ENCODE measurements around the gene CAMK1D. TPM values are rescaled to one million over a fixed set of nuclear protein-coding genes. Genes with fewer than 3 reads are reported as not detected.

CAMK1D gene
- total and polyA plus RNA-seq, 2 of the 4 experiments (the other 2 are of a cell fraction), result 5.0 to 5.3 TPM

DNA sequence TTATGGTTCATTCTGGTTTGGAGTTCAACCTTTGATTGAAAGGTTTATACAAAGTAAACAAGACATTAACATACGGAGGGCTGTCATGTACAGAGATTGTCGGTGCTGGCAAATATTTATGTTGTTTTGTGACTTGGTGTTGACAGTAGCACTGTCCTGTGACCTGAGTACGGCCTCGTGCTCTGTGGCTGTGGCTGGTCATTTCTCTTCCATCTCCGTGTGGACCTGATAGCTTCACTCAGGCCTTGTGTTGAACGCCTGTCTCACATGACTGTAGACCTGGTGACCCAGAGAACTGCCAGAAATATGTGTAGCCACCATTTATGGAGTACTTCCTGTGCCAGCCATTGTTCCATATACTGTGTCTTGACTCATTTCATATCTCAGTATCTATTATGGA, 340.5 kb downstream of the CAMK1D start:
- Histone ChIP-seq H4K20me1 (ENCODE audit: insufficient read depth, low read length) (no peaks in the 10 kb centered on the region), H3K14ac (replicated peaks; ENCODE audit: low read depth, low read length) (no peak overlapping the region), H2BK5ac (ENCODE audit: low read depth, low read length, poor library complexity, severe bottlenecking) (peak overlapping the region; percentile 49), H2AK9ac (replicated peaks; ENCODE audit: low read depth, low read length, poor library complexity) (no peak overlapping the region), H2AFZ (replicated peaks; ENCODE audit: low read length, poor library complexity) (no peak overlapping the region), H2AK5ac (ENCODE audit: low read depth, low read length) (peak overlapping the region; percentile 36; the same call in 1 of the 2 replicates), H3K4ac (ENCODE audit: low read depth, low read length) (no peak overlapping the region), H3K9me1 (ENCODE audit: insufficient read depth, low read length) (peaks cover 2% of the 10 kb centered on the region; the same call in 1 of the 2 replicates), H3K4me1 (ENCODE audit: control insufficient read depth, insufficient read depth, low read length) (peaks cover 7% of the 10 kb centered on the region), H3K9me3 (ENCODE audit: control insufficient read depth, insufficient read depth, low read length) (no peaks in the 10 kb centered on the region), H2BK120ac (ENCODE audit: low read depth, low read length) (peak overlapping the region; percentile 14; the same call in 1 of the 2 replicates), H3K27me3 (ENCODE audit: control insufficient read depth, insufficient read depth, low read length) (no peaks in the 10 kb centered on the region), H3K18ac (ENCODE audit: low read depth, low read length) (peak overlapping the region; percentile 1; the same call in 1 of the 2 replicates), H3K23ac (ENCODE audit: low read depth, low read length) (no peak overlapping the region), H2BK15ac (ENCODE audit: low read depth, low read length) (no peak overlapping the region), H3K36me3 (ENCODE audit: control insufficient read depth, insufficient read depth, low read length) (no peaks in the 10 kb centered on the region), H3K27ac (ENCODE audit: insufficient read depth, low read length) (no peak overlapping the region), H3K79me1 (ENCODE audit: low read depth in 1 of 2, low read length in 2 of 2) (no peaks in the 10 kb centered on the region), H3K9ac (ENCODE audit: low read depth, low read length) (no peak overlapping the region), H3K56ac (ENCODE audit: extremely low read depth, insufficient read depth, low read length) (no peak overlapping the region), H4K5ac (ENCODE audit: low read depth, low read length) (peak overlapping the region; percentile 2; the same call in 1 of the 2 replicates), H2BK20ac (ENCODE audit: low read depth, low read length) (no peak overlapping the region; the same call in 1 of the 2 replicates), H4K8ac (ENCODE audit: low read depth in 2 of 2, low read length in 2 of 2) (0 out of 4 replicates have a peak overlapping the region, but pooled peaks of 1 of the 2 experiments have one; percentile 3), H3K4me3 (ENCODE audit: insufficient read depth, low read depth, low read length) (no peak overlapping the region), H3K4me2 (ENCODE audit: low read depth, low read length) (no peak overlapping the region), H4K91ac (ENCODE audit: insufficient read depth, low read depth, low read length) (peak overlapping the region; percentile 19; the same call in 1 of the 2 replicates)
- ChIA-PET POLR2A (ENCODE audit: unreplicated experiment) (no interaction called here), CTCF (interaction anchor here (0.6 to 1.3 kb wide), 2 partner anchors 17 to 465 kb away, joined by 3 to 4 read pairs; no protein-coding TSS in a partner anchor)
- intact Hi-C loops (cut with micrococcal nuclease) (no loop called here), in situ Hi-C loops (cut with MboI; ENCODE audit: low sequenced_read_pairs) (no loop called here), dilution Hi-C loops (cut with HindIII; ENCODE audit: low sequenced_read_pairs, unreplicated experiment) (no loop called here)
- no peak for TF ChIP-seq MAFK (IDR thresholded peaks at IDR 0.05; ENCODE audit: low read depth, low read length)
- no peak for TF ChIP-seq RFX5 (IDR thresholded peaks at IDR 0.05; ENCODE audit: low read depth, low read length)
- TF ChIP-seq, protein P1, sequence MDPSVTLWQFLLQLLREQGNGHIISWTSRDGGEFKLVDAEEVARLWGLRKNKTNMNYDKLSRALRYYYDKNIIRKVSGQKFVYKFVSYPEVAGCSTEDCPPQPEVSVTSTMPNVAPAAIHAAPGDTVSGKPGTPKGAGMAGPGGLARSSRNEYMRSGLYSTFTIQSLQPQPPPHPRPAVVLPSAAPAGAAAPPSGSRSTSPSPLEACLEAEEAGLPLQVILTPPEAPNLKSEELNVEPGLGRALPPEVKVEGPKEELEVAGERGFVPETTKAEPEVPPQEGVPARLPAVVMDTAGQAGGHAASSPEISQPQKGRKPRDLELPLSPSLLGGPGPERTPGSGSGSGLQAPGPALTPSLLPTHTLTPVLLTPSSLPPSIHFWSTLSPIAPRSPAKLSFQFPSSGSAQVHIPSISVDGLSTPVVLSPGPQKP (IDR thresholded peaks at IDR 0.05; ENCODE audit: borderline replicate concordance, low read depth, low read length), result no peak
- no peak for TF ChIP-seq POLR2A (IDR thresholded peaks at IDR 0.05; ENCODE audit: low read depth, low read length)
- no peak for TF ChIP-seq NFE2L2 (IDR thresholded peaks at IDR 0.05; ENCODE audit: low read depth, low read length)
- TF ChIP-seq, protein P2, sequence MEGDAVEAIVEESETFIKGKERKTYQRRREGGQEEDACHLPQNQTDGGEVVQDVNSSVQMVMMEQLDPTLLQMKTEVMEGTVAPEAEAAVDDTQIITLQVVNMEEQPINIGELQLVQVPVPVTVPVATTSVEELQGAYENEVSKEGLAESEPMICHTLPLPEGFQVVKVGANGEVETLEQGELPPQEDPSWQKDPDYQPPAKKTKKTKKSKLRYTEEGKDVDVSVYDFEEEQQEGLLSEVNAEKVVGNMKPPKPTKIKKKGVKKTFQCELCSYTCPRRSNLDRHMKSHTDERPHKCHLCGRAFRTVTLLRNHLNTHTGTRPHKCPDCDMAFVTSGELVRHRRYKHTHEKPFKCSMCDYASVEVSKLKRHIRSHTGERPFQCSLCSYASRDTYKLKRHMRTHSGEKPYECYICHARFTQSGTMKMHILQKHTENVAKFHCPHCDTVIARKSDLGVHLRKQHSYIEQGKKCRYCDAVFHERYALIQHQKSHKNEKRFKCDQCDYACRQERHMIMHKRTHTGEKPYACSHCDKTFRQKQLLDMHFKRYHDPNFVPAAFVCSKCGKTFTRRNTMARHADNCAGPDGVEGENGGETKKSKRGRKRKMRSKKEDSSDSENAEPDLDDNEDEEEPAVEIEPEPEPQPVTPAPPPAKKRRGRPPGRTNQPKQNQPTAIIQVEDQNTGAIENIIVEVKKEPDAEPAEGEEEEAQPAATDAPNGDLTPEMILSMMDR (conservative IDR thresholded peaks at IDR 0.05; ENCODE audit: low read depth, low read length), result no peak
- no peak for TF ChIP-seq CHD1 (IDR thresholded peaks at IDR 0.05; ENCODE audit: low read depth, low read length)
- TF ChIP-seq SMC3 (IDR thresholded peaks at IDR 0.05; ENCODE audit: low read depth, low read length), result no peak
- no peak for TF ChIP-seq RAD21 (IDR thresholded peaks at IDR 0.05; ENCODE audit: low read length)
- TF ChIP-seq, protein P3, sequence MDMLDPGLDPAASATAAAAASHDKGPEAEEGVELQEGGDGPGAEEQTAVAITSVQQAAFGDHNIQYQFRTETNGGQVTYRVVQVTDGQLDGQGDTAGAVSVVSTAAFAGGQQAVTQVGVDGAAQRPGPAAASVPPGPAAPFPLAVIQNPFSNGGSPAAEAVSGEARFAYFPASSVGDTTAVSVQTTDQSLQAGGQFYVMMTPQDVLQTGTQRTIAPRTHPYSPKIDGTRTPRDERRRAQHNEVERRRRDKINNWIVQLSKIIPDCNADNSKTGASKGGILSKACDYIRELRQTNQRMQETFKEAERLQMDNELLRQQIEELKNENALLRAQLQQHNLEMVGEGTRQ (IDR thresholded peaks at IDR 0.05; ENCODE audit: low read depth, low read length), result no peak
- TF ChIP-seq FOS (IDR thresholded peaks at IDR 0.05; ENCODE audit: low read depth, low read length), result no peak
- no peak for TF ChIP-seq BHLHE40 (IDR thresholded peaks at IDR 0.05; ENCODE audit: low read depth, low read length)
- no peak for TF ChIP-seq CEBPB (IDR thresholded peaks at IDR 0.05; ENCODE audit: low read depth, low read length)
- TF ChIP-seq MXI1 (IDR thresholded peaks at IDR 0.05; ENCODE audit: borderline replicate concordance, low read depth, low read length), result no peak
- no peak for TF ChIP-seq RCOR1 (IDR thresholded peaks at IDR 0.05; ENCODE audit: insufficient replicate concordance, low read length)
- no peak for TF ChIP-seq MAZ (IDR thresholded peaks at IDR 0.05; ENCODE audit: borderline replicate concordance, low read depth, low read length)
- 0 out of 2 replicates have a peak, but pooled peaks have one; percentile 21 for ATAC-seq (ENCODE audit: low read depth)
- 80% methylated on average over 3 of the region's 6 CpGs; no CpG with 5 or more reads in 1 of the 2 experiments for WGBS, 2 experiments (ENCODE audit: extremely low coverage in 2 of 2, insufficient read length in 1 of 2)
- no peak for DNase-seq
- no TSS peak for BruUV-seq (replicated peaks)

Data from IMR-90 (cell line).